Aortic smooth muscle cell (primary cell): ENCODE measurements around the gene CHMP5. TPM values are rescaled to one million over a fixed set of nuclear protein-coding genes. Genes with fewer than 3 reads are reported as not detected.

Experiments
- total RNA-seq: library from RNA; depleted of rRNA; stranded (reverse); fragments of >200 nt; gene quantifications from 2 replicates; pipeline ENCODE4 v1.2.3, GENCODE V29; 2014

The CHMP5 gene
- total RNA-seq, result 135 and 137 TPM in 2 replicates

DNA sequence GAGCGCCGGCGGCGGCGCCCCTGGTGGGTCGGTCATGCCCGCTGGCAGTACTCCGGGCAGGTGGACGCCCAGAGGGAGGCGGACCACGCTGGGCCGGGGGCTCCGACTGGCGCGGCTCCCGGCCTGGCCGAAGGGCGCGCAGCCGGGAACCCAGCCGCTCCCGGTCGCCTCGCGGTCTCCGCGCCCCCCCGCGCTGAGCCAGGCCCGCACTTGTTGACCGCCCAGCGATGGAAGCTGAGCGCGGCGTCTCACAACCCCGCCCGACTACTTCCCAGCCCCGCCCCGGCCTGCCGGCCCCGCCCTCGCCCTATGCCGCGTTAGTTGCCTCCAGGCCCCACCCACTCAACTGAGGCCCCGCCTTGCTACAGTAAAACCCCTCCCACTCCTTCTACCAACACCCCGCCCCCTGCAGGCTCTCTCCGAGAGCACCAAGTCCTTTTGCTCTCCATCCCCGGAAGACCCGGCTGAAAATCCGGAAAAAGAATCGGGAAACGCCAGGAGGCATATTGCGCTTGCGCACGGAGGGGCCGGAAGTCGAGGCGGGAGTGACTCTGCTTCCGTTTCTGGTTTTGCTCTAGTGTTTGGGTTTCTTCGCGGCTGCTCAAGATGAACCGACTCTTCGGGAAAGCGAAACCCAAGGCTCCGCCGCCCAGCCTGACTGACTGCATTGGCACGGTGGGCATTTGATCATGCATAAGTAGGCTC lies at the start of gene CHMP5, which contains the start of gene BAG1:
CHMP5 (plus strand) TSS at position 577 of the 705 bp plus-strand sequence; CDS start at position 607, 30 bp downstream.
BAG1 (minus strand) TSS at position 236 of the 705 bp plus-strand sequence.

DNA sequence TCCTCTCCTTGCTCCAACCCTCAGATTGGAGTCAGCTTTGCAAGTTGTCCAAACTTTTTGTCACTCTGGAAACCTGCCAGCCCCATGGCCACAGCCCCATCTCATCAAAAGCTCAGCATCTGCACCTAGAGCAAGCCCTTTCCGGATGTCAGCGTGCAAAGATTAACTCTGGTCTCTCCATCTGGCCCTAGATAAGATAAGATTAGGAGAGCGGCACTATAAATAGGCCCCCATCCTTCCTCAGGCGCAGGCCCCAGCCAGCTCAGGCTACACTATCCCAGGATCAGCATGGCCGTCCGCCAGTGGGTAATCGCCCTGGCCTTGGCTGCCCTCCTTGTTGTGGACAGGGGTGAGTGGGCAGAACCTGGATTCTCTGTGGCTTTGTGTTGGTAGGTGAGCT lies 24.9 kb upstream of the CHMP5 start, which contains the start of gene SPINK4:
SPINK4 (plus strand) TSS at position 247 of the 400 bp plus-strand sequence; CDS start at position 289, 42 bp downstream.

DNA sequence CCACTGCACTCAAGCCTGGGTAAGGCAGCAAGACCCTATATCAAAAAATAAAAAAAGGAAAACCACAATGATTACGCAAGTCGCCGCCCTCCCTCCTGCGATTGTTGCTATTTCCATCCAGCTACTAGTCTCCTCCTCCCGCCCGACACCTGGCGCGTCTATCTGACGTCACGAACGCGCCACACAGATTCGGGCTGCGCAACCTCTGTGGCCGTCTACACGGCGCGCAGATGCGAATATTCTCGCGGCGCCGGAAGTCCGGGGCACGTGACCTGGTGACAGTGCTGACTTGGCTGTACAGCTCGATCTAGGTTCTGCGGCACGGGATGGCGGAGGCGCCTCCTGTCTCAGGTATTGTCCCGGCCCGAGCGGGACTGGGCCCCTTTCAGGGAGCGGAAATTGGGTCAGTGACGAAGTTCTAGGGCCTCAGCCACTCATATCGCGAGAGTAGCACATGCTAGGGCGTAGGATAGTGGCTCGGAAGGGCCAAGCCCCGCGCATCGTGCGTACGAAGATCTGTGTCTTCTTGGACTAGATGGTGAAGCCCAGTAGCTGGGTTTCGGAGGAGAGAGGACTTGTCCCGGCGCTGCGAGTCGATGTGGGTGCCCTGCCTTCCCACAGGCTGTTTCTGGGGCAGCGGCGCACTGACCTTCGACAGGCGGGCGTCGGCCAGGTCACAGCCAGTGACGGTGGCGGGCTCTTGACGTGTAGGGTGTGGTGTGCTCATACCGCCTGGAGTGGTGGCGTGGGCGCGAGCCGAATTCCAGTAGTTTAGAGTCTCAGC lies 25.6 kb downstream of the CHMP5 start, which contains the start of gene NFX1:
NFX1 (plus strand) TSS at position 270 of the 784 bp plus-strand sequence; CDS start at position 327, 57 bp downstream.

Other genes starting within 250 kb of the CHMP5 start
- gene DNAJA1, start 239.8 kb upstream of the CHMP5 start, total RNA-seq, result 86.1 and 105 TPM in 2 replicates
- gene SMU1, start 188.4 kb upstream of the CHMP5 start, total RNA-seq, result 35.6 and 36.9 TPM in 2 replicates
- 14.9 and 23.6 TPM in 2 replicates for gene B4GALT1, start 97.7 kb upstream of the CHMP5 start, total RNA-seq
- not detected in 2 replicates for gene SPINK4, start 24.9 kb upstream of the CHMP5 start, total RNA-seq
- gene BAG1, start 341 bp upstream of the CHMP5 start, total RNA-seq, result 29.8 and 30.3 TPM in 2 replicates
- gene NFX1, start 25.5 kb downstream of the CHMP5 start, total RNA-seq, result 19.9 and 24.0 TPM in 2 replicates
- 0.40 and 1.8 TPM in 2 replicates for gene AQP7, start 137.5 kb downstream of the CHMP5 start, total RNA-seq
- gene AQP3, start 182.5 kb downstream of the CHMP5 start, total RNA-seq, result 0.26 and 0.56 TPM in 2 replicates
- 17.5 and 24.0 TPM in 2 replicates for gene NOL6, start 208.9 kb downstream of the CHMP5 start, total RNA-seq